NCI-H146 treated with DMSO at 0.1 percent for 48 hours (cell line): ENCODE data around the gene WNT10A.
A peak's percentile ranks its signal among the peaks of the same experiment; 100 is the strongest.

Source experiments
- DNase-seq: peaks from one replicate; lab custom pipeline; 2025; ENCODE audit not compliant: unreplicated experiment; lab: John Stamatoyannopoulos, UW

WNT10A gene

DNA sequence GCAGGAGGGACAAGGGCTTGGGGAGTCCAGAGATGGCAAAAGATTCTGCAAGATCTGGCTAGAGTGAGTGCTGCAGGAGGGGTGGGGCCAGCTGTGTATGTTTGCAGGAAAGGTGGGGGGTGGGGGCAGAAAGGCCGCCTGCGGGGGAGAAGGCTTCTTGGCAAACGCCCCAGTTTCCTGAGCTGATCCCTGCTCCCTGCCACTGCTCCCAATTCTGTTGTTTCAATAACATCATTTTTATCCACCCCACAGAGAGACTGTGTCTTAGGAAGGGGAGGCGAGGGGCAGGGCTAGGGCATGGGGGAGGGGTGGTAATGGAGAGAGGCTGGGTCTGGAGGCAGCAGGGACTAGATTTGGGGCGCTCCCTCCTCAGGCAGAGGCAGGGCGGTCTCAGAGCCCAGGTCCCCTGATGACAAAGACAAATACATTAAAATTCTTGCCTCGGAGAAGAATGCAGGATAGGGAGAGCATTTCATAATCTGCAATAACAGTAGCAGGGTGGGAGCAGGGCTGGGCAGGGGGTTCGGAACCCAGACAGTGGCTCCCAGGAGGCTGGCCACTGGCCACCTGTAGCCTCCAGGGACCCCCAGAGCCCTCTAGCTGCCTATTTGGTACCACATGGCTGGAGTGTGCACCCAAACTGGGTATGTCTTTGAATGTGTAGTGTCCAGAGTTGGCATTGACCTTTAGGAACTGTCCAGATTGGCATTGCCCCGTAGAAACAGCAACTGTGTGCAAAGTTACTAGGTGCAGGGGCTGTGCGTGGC lies 23.1 kb upstream of the WNT10A start:
- no peak for DNase-seq

- no peak for DNase-seq
Measured at GRCh38 chr2:218858138-218858445, 22.6 kb upstream of the WNT10A start.

DNA sequence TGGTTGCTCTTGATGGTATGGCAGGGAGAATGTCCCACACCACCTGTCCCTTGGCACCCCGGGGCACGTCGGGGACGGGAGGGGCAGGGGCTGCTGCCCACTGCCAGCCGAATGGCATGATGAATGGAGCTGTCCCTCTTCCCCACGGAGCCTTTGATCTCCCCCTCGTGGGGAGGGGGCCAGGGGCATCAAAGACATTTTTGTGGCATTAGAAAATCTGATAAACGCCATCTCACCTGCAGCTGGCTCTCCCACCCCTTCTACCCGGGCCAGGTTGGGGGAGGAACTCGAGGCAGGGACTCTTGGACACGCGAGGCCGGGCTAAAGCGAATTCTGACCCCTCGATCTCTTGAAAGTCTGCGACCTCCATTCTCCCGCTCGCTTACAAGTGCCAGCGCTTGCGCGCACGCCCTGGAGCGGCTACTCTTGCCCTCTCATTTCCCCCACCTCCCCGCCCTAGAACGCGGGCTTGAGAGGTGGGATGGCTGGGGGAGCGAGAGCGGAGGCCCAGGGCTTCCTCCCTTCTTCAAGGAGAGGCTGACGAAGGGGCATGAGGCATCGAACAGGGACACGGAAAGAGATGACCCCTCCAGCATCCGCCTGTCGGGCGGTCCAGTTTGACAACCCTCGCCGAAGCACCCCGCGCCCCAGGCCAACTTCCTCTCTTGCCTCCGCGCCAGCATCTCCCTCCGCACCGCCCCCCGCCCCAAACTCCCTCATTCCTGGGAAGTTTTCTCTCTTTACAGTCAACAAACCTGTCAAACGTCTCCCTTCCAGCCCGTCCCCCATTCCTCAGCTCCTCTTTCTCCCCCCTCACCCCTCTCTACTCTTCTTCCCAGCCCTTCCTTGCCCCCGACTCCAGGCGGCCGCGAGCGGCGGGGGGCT lies 21.7 kb upstream of the WNT10A start:
- no peak for DNase-seq

DNA sequence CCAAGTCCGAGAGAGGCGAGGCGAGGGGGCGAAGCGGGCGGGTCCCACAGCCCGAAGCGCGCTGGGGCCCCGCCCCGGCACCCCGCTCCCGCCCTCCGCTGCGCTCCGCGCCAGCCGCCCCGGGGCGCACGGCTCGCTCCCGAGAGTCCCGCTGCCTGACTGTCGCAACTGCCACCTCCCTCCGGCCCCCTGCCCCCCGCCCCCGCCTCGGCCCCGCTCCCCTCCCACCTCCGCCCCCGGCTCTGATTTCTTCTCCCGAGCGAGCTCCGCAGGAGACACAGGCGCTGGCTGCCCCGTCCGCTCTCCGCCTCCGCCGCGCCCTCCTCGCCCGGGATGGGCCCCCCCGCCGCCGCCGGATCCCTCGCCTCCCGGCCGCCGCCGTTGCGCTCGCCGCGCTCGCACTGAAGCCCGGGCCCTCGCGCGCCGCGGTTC lies 21.1 kb upstream of the WNT10A start, which contains the start of gene WNT6:
TSS of gene WNT6 (plus strand) at position 250 of the 432 bp plus-strand sequence. CDS start 233 bp downstream, outside the sequence.
- no peak for DNase-seq

- DNase-seq: no peak
Measured at GRCh38 chr2:218859988-218860831, 20.4 kb upstream of the WNT10A start.

GRCh38 chr2:218860950-218861381 lies 19.7 kb upstream of the WNT10A start:
- peak; percentile 69 for DNase-seq

GRCh38 chr2:218861645-218862318 lies 18.9 kb upstream of the WNT10A start:
- no peak for DNase-seq

GRCh38 chr2:218863021-218863520 lies 17.6 kb upstream of the WNT10A start:
- DNase-seq: no peak

- DNase-seq: no peak
Measured at GRCh38 chr2:218865396-218865795, 15.3 kb upstream of the WNT10A start.

- DNase-seq: no peak
Measured at GRCh38 chr2:218865999-218866398, 14.7 kb upstream of the WNT10A start.

GRCh38 chr2:218867900-218868299 lies 12.8 kb upstream of the WNT10A start:
- DNase-seq: no peak

- no peak for DNase-seq
Measured at GRCh38 chr2:218869064-218869463, 11.6 kb upstream of the WNT10A start.

DNA sequence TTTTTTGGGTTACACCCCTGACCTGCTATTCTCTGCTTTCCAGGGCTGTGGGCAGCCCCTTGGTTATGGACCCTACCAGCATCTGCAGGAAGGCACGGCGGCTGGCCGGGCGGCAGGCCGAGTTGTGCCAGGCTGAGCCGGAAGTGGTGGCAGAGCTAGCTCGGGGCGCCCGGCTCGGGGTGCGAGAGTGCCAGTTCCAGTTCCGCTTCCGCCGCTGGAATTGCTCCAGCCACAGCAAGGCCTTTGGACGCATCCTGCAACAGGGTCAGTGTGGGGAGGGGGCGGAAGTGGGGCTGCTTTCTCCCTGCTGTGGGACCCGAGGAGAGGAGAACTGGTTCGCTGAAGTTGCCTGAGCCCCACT lies 9.7 kb upstream of the WNT10A start:
- DNase-seq: no peak

DNA sequence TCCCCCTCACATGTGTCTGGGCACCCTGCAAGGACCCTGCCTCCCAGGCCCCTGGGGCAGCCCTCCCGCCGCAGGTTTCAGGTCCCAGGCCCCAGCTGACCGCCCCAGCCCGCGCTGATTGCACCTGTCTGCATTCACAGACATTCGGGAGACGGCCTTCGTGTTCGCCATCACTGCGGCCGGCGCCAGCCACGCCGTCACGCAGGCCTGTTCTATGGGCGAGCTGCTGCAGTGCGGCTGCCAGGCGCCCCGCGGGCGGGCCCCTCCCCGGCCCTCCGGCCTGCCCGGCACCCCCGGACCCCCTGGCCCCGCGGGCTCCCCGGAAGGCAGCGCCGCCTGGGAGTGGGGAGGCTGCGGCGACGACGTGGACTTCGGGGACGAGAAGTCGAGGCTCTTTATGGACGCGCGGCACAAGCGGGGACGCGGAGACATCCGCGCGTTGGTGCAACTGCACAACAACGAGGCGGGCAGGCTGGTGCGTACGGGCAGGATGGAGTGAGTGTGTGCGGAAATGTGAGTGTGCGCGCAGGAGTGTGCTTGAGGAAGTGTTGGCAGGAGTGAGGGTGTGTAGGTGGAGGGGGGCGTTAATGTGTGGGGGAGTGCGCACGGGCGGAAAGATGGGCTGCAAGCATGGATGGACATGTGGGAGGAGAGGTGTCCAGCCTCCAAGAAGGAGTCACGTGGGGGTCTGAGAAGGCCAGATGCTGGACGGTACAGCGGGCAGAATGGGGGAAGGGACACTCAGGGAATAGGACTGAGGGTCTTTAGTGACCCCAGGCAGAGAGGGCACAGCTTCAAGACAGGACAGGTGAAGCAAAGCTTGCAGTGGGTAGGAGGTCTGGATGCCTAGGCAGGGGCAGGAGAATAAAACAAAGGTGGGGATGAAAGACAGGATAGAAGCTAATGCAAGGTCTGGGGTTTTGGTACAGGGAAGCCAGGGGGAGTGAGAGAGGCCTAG lies 9.0 kb upstream of the WNT10A start:
- DNase-seq: no peak

GRCh38 chr2:218872645-218873358 lies 7.8 kb upstream of the WNT10A start:
- DNase-seq: no peak

DNA sequence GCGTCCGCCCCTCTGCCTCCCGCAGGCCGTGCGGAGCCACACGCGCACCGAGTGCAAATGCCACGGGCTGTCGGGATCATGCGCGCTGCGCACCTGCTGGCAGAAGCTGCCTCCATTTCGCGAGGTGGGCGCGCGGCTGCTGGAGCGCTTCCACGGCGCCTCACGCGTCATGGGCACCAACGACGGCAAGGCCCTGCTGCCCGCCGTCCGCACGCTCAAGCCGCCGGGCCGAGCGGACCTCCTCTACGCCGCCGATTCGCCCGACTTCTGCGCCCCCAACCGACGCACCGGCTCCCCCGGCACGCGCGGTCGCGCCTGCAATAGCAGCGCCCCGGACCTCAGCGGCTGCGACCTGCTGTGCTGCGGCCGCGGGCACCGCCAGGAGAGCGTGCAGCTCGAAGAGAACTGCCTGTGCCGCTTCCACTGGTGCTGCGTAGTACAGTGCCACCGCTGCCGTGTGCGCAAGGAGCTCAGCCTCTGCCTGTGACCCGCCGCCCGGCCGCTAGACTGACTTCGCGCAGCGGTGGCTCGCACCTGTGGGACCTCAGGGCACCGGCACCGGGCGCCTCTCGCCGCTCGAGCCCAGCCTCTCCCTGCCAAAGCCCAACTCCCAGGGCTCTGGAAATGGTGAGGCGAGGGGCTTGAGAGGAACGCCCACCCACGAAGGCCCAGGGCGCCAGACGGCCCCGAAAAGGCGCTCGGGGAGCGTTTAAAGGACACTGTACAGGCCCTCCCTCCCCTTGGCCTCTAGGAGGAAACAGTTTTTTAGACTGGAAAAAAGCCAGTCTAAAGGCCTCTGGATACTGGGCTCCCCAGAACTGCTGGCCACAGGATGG lies 7.1 kb upstream of the WNT10A start:
- no peak for DNase-seq

DNA sequence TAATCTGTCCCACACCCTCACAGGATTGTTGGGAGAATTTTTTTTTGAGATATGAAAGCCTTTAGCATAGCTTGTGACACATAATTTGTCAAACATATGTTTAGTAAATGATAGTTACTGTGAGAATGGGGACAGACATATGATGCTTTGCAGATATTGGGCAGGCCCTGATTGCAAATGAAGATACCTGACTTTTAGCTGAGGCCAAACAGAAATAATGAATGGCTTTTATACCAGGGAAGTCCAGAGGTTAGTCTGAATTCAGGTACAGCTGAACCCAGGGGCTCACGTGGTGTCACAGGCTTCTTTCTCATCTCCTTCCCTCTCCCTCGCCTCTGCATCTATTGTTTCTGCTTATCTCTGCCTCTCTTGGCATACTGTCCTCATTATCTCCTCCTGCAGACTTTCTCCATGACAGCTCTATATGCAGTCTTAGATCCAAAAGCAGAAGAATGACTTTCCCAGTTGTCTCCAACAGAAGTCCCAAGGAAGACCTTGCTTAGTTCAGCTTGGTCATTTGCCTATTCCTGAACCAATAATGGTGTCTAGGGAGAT lies 4.9 kb upstream of the WNT10A start:
- DNase-seq: no peak
